ENCODE results near the gene ELMOD1.

DNA sequence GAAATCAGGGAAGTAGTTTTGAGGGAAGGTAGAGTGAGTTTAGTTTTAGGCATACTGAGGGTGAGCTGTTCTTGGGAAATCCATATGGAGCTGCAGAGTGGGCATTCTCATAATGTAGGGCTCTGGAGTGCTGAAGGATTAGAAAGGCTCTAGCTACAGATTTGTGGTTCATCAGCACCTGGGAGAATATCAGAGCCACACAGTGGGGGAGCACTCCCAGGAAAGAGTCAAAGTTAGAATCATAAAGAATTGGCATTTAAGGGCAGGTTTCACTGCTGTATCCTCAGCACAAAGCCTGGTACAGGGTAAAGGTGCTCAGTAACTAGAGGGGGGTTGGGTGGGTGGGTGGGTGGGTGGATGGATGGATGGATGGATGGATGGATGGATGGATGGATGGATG lies 68.4 kb downstream of the ELMOD1 start:
- TF ChIP-seq POLR2A (IDR thresholded peaks at IDR 0.05): no peak
- TF ChIP-seq, protein P1, sequence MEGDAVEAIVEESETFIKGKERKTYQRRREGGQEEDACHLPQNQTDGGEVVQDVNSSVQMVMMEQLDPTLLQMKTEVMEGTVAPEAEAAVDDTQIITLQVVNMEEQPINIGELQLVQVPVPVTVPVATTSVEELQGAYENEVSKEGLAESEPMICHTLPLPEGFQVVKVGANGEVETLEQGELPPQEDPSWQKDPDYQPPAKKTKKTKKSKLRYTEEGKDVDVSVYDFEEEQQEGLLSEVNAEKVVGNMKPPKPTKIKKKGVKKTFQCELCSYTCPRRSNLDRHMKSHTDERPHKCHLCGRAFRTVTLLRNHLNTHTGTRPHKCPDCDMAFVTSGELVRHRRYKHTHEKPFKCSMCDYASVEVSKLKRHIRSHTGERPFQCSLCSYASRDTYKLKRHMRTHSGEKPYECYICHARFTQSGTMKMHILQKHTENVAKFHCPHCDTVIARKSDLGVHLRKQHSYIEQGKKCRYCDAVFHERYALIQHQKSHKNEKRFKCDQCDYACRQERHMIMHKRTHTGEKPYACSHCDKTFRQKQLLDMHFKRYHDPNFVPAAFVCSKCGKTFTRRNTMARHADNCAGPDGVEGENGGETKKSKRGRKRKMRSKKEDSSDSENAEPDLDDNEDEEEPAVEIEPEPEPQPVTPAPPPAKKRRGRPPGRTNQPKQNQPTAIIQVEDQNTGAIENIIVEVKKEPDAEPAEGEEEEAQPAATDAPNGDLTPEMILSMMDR (IDR thresholded peaks at IDR 0.05): no peak
